Pancreas (tissue), 10 donors: ENCODE measurements around the gene LRRC8D. TPM values are rescaled to one million over a fixed set of nuclear protein-coding genes. Genes with fewer than 3 reads are reported as not detected.

ENCODE experiments used
- ATAC-seq, 4 donors: fragments of 200-7000 bp; cut with Tn5 transposase; one replicate each; pipeline versions ENCODE4 v1.8.0 to v1.9.1; 2020; ENCODE audit warnings: mild to moderate bottlenecking in 4 of 4, moderate library complexity in 4 of 4
- DNase-seq, 6 donors: peaks; one replicate each; pipeline ENCODE4 v3.0.0-alpha.2; 2020
- FAIRE-seq: peaks from 2 replicates; lab custom pipeline; 2012; peaks lifted over from hg19 to GRCh38; lab: Jason Lieb, UNC
- H3K27ac ChIP-seq, 4 donors: fragments of 200-600 bp; sonication (generic); 1 replicate in 3 of 4; 2 replicates in 1 of 4; pipeline versions ENCODE4 v1.5.0 to v1.8.0; 2020
- H3K27me3 ChIP-seq, 4 donors: fragments of 200-600 bp; one replicate each; pipeline ENCODE4 v1.8.0; 2021
- H3K36me3 ChIP-seq, 3 donors: fragments of 200-600 bp; sonication (generic) in 1 of 3; one replicate each; pipeline versions ENCODE4 v1.5.0 to v1.8.0; 2020 to 2021
- H3K4me1 ChIP-seq, 3 donors: fragments of 200-600 bp; one replicate each; pipeline ENCODE4 v1.8.0; 2021
- H3K4me3 ChIP-seq, 4 donors: fragments of 200-600 bp; sonication (generic) in 2 of 4; one replicate each; pipeline versions ENCODE4 v1.5.0 to v1.8.0; 2020 to 2021
- H3K9me3 ChIP-seq, 4 donors: fragments of 200-600 bp; one replicate each; pipeline ENCODE4 v1.8.0; 2021
- WGBS, 2 donors: extraction: QIAGEN DNeasy Blood & Tissue Kit; methylation state at CpG; one replicate each; pipeline ENCODE4 v1.1.7; 2013; 5-methylcytosine and 5-hydroxymethylcytosine counted together
- intact Hi-C, 3 donors: fragments of 100-400 bp; cut with DNase I; formaldehyde crosslinking; loops; one replicate each; pipeline versions ENCODE4 v1.11.1 to v1.14.2; 2022
- polyA plus RNA-seq, 2 donors: library from polyadenylated mRNA; stranded (reverse); fragments of 200-250 nt; gene quantifications; one replicate each; pipeline ENCODE4 v1.2.3, GENCODE V29; 2013
- total RNA-seq, 6 donors: library from RNA; stranded (reverse); fragmentation: NEBNext Ultra II Directional in 4 of 6; extraction: Animal tissue kit (Norgen Biotek cat#: 25700) in 4 of 6; gene quantifications; one replicate each; pipeline versions ENCODE4 v1.2.1 to v1.2.4, GENCODE V29; 2021 to 2023
- TF ChIP-seq, protein P1 (sequence below), 4 donors: fragments of 200-600 bp; sonication (generic) in 3 of 4; IDR thresholded peaks; one replicate each; pipeline versions ENCODE4 v1.5.0 to v1.8.0; 2021; ENCODE audit warnings: antibody characterized with exemption in 4 of 4
- donor health status: healthy with polysubstance abuse.
- donor health status: DM: no; HTN: no; CAD: no; lungs with moderate emphysema.
- donor health status: DM: no; HTN: no; CAD: no.
- donor health status: control.
- donor health status: control.
- donor health status: Bipolar disorder and iron deficiency.
- donor health status: DM: yes; HTN: yes; CAD: no.
- donor health status: DM: no; HTN: no; CAD: no.
- donor health status: DM: no; HTN: no; CAD: no.
- donor health status: DM: yes; HTN: yes; CAD: no.

The LRRC8D gene
- total and polyA plus RNA-seq, 8 donors = 3.8 to 27.1 (median 10.4) TPM

DNA sequence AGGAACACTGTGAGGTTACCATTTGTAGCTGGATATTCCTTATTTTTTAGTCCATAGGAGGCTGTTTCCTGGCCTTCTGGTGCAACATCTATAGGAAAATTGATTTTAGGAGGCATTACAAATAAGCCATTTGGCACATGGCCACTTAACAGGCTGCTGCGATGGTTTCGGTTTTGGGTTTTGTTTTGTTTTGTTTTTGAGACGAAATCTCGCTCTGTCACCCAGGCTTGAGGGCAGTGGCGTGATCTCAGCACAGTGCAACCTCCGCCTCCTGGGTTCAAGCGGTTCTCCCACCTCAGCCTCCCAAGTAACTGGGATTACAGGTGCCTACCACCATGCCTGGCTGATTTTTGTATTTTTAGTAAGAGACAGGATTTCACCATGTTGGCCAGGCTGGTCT is 20.1 kb upstream of the LRRC8D start:
- no peak for FAIRE-seq

DNA sequence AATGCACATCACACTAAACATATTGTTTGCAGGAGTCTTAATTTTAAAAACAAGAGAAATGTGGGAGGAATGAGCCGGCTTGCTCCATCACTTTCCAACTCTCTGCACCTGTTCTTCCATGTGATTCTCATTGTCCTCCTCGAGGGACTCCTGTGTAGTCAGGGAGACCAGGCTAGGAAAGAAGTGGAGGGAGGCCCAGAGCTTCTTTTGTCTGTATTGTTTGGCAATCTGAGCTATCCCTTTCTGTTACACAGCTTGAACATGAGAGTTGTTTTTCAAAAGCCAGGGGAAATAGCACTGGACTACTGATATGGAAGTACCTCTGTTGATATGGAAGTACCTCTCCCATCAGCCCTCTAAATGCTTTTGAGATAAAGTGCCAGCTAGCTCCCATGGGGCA is 18.8 kb upstream of the LRRC8D start:
- no peak overlapping the region for H3K4me3 ChIP-seq
- TF ChIP-seq, protein P1, sequence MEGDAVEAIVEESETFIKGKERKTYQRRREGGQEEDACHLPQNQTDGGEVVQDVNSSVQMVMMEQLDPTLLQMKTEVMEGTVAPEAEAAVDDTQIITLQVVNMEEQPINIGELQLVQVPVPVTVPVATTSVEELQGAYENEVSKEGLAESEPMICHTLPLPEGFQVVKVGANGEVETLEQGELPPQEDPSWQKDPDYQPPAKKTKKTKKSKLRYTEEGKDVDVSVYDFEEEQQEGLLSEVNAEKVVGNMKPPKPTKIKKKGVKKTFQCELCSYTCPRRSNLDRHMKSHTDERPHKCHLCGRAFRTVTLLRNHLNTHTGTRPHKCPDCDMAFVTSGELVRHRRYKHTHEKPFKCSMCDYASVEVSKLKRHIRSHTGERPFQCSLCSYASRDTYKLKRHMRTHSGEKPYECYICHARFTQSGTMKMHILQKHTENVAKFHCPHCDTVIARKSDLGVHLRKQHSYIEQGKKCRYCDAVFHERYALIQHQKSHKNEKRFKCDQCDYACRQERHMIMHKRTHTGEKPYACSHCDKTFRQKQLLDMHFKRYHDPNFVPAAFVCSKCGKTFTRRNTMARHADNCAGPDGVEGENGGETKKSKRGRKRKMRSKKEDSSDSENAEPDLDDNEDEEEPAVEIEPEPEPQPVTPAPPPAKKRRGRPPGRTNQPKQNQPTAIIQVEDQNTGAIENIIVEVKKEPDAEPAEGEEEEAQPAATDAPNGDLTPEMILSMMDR (IDR thresholded peaks at IDR 0.05) = no peak
- no peaks in the 10 kb centered on the region for H3K9me3 ChIP-seq
- WGBS, 2 donors = 47 to 62% methylated on average over 2 of the region's 2 CpGs
- FAIRE-seq (no peak), DNase-seq (no peak), ATAC-seq (no peak)
- H3K36me3 ChIP-seq = no peaks in the 10 kb centered on the region
- H3K27me3 ChIP-seq = no peaks in the 10 kb centered on the region
- no peaks in the 10 kb centered on the region for H3K4me1 ChIP-seq
- intact Hi-C loops = loop anchor here in 2 of 3 donors (5.0 to 10.0 kb wide), 2 partner anchors 183 to 185 kb away; no protein-coding TSS in a partner anchor
- no peak overlapping the region for H3K27ac ChIP-seq

More for the DNA sequence above, 20.1 kb upstream of the LRRC8D start:
- WGBS, 2 donors = 66 to 76% methylated on average over 7 of the region's 7 CpGs
- TF ChIP-seq, protein P1 (IDR thresholded peaks at IDR 0.05) = no peak
- Histone ChIP-seq H3K4me3 (no peak overlapping the region), H3K27ac (no peak overlapping the region), H3K27me3 (no peaks in the 10 kb centered on the region), H3K36me3 (no peaks in the 10 kb centered on the region), H3K9me3 (no peaks in the 10 kb centered on the region), H3K4me1 (no peaks in the 10 kb centered on the region)
- ATAC-seq (no peak), DNase-seq (no peak)
- intact Hi-C loops = loop anchor here in 2 of 3 donors (5.0 to 10.0 kb wide), 2 partner anchors 184 to 187 kb away; no protein-coding TSS in a partner anchor

DNA sequence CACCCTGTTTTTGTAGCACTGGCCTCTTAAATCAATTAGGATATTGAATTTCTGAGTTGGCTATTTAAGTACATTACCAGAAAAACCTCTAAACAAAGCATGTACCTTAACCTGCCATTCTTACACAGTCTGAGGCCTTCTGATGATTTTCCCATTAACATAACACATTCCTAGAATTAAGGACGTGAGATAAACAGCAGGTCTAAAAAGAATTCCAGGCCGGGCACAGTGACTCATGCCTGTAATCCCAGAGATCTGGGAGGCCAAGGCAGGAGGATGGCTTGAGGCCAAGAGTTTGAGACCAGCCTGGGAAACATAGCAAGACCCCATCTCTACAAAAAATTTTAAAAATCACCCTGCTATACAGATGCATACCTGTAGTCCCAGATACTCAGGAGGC is 18.0 kb upstream of the LRRC8D start:
- H3K4me3 ChIP-seq = no peak overlapping the region
- FAIRE-seq (no peak), DNase-seq (no peak), ATAC-seq (no peak)
- H3K9me3 ChIP-seq = no peaks in the 10 kb centered on the region
- no peaks in the 10 kb centered on the region for H3K36me3 ChIP-seq
- no peaks in the 10 kb centered on the region for H3K4me1 ChIP-seq
- no peak overlapping the region for H3K27ac ChIP-seq
- 24 to 59% methylated on average over 2 of the region's 2 CpGs for WGBS, 2 donors
- TF ChIP-seq, protein P1 (IDR thresholded peaks at IDR 0.05) = no peak
- H3K27me3 ChIP-seq = no peaks in the 10 kb centered on the region
- intact Hi-C loops = loop anchor here in 2 of 3 donors (5.0 to 10.0 kb wide), 2 partner anchors 182 to 184 kb away; no protein-coding TSS in a partner anchor

DNA sequence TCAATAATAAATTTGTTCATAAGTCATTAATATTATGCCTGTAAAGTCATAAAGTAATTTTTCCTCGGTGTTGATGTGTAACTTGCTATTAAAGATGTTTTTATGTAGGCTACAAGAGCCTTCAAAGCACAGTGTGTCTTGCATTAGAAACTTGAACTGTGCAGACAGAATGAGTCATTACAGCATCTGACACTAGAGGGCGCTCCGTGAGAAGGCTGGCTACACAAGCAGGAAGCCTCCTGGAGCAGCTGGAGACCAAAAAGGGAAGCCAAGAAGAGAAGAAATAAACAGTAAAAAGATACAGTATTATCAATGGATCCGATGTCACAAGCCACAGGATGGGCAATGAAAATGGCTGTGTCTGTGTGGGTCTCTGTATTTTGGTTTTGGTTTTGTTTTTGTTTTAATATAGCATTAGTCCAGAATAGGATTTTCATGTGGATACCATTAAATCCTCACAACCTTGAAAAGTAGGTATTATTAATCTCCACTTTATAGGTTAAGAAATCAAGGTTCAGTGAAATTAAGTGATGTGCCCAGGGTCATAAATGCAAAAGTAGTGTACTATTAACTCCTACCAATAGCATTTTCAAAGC is 16.1 kb upstream of the LRRC8D start:
- no peaks in the 10 kb centered on the region for H3K4me1 ChIP-seq
- DNase-seq (peak; percentile 74 to 91 (median 80)), ATAC-seq (peak; percentile 89 to 100 (median 98)), FAIRE-seq (peak; percentile 61)
- intact Hi-C loops = loop anchor here (5.0 to 10.0 kb wide), 2 partner anchors 180 to 183 kb away; no protein-coding TSS in a partner anchor
- no peaks in the 10 kb centered on the region for H3K36me3 ChIP-seq
- no peaks in the 10 kb centered on the region for H3K27me3 ChIP-seq
- no peaks in the 10 kb centered on the region for H3K9me3 ChIP-seq
- TF ChIP-seq, protein P1 (IDR thresholded peaks at IDR 0.05) = peak; percentile 73 to 84 (median 78)
- 0% methylated on average over 4 of the region's 4 CpGs for WGBS, 2 donors
- no peak overlapping the region for H3K4me3 ChIP-seq
- no peak overlapping the region for H3K27ac ChIP-seq

DNA sequence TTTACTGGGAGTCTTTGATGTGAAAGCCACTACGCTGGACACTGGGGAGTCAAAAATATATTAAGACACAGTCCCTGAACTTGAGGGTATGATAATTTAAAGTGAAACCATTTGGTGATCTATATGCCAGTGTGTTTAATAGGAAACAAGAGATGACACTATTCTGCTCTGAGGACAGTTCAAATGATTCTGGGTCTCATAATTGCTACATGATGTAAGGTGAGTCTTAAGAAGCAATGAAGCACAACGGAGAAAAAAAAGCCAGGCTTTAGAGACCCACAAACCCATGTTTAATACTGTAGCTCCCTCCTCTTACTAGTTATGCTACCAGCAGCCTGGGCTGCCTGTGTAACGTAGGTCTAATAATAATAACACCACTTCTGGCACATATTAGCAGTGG is 14.2 kb upstream of the LRRC8D start:
- Histone ChIP-seq H3K36me3 (no peaks in the 10 kb centered on the region), H3K4me3 (no peak overlapping the region), H3K4me1 (no peaks in the 10 kb centered on the region), H3K27me3 (no peaks in the 10 kb centered on the region), H3K27ac (no peak overlapping the region), H3K9me3 (no peaks in the 10 kb centered on the region)
- FAIRE-seq (no peak), DNase-seq (no peak), ATAC-seq (no peak)
- 78 to 82% methylated on average over 3 of the region's 3 CpGs for WGBS, 2 donors
- intact Hi-C loops = loop anchor here in 2 of 3 donors (5.0 to 10.0 kb wide), 2 partner anchors 178 to 181 kb away; no protein-coding TSS in a partner anchor
- TF ChIP-seq, protein P1 (IDR thresholded peaks at IDR 0.05) = no peak
